T1000 (cell line): Measurements from ENCODE around the gene RCN2.

Experiments
- DNase-seq: peaks from one replicate; lab custom pipeline; 2025; ENCODE audit warnings: mixed read lengths; lab: John Stamatoyannopoulos, UW

The RCN2 gene

DNA sequence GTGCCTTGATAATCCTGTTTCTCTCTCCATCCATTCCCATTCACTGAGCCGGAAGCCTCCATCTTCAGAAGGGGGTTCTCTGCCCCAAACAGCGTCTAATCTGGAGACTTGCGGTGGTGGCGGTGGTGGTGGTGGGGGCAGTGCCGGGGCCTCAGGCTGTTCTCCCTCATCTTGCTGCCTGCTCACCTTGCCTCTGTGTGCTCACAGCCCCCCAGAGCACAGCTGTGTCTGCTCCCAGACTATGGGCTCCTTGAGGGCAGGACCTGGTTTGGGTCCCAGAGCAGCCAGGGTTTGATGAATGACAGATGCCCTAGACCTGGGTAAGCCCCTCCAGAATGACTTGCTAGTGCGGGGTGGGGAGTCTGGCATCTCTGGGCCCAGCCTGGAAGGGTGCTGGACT is 62.9 kb downstream of the RCN2 start:
- DNase-seq = no peak

DNA sequence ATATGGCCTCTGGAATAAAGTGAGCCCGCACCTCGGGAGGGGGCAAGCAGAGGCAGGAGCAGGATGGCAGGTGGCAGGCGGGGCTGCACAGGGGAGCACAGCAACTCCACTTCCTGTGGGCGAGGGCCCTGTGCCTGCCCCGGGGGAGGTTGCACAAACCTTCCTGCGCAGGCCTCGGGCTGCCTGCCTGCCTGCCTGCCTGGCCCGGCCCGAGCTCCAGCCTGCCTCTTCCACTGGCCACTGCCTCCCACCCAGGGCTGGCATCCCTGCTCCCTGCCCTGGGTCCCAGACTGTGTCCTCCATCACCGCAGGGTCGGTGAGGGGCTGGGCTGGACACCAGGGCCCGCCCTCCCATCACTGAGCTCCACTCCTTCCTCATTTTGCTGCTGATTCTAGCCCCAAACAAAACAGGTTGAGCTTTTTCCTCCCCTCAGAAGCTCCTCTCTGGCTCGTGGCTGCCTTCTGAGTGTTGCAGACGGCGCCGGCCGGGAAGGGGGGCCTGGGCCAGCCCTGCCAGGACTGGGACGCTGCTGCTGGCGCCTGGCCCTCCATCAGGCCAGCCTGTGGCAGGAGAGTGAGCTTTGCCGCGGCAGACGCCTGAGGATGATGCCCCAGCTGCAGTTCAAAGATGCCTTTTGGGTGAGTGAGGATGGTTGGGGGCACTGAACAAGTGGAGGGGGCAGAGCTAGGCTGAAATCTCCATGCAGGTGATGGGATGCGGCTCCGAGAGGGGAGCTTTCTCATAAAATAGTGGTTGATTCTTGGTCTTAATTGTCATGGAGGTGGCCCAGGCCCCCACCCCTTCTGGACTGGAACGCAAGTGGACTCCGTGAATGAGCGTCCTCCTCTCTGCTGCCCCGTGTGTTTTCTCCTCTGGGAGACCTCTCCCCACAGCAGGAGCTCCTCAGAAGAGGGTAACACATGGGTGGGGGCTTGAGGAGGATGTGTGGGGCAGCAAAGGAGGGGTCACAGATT is 63.7 kb downstream of the RCN2 start, which contains the start of gene PSTPIP1:
Gene PSTPIP1 (plus strand): TSS at position 156 of the 975 bp plus-strand sequence. CDS start 448 bp downstream, at position 604.
- no peak for DNase-seq

DNA sequence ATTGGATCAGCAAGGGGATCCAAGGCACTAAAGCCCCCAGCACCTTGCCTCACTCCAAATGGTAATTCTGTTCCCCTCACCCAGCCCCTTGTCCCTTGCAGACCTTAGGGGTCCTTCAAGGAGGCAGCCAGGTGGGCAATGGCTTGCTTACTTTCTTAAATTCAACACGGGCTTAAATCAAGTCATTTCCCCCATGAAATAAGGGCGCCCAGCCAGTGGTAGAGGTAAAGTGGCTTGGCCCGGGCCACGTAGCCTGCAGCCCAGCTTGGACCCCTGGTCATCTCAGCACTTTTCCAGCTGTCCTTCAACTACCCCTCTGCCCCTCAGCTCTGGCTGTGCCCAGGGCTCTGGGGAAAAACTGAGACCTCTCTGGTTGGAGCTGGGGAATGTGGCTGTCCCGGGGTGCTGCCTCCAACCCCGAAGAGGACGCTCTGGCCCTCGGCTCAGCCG is 64.6 kb downstream of the RCN2 start:
- DNase-seq = no peak

DNA sequence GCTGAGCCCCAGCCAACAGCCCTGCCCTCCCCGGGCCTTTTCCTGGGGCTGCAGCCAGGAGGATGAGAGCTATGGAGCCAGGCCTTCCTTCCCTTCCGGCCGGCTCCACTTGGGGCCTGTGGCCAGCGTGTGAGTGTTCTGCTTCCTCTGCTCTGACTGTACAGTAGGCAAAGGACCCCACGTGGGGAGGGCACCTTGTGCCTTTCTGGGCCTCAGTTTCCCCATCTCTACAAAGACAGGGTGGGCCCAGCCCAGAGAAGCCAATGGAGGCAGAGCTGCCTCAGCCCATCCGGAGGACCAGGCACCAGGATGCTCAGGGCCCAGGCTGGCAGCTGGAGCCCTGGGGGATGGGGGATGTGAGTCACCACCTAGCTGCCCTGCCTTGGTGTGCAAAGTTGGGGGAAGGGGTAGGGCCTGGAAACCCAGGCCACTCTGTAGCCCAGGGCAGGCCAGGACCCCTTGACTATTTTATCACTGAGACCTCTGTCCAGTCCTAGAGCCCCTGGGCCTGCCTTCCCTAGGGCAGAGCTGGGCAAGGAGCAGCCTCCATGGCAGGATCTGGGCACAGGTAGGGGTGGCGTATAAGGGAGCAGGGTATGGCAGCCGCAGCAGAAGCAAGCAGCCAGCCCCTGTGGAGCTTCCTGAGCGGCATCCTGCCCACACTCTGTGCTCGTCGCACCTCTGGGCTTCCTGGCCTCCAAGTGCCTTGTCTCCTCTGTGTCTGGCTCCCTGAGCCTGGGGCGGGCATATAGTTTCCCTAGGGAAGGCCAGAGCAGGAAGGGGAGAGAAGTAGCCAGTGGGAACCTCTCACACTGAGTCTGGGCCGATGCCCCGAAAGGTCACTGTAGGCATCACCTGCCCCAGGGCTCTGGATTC is 65.2 kb downstream of the RCN2 start:
- no peak for DNase-seq

DNA sequence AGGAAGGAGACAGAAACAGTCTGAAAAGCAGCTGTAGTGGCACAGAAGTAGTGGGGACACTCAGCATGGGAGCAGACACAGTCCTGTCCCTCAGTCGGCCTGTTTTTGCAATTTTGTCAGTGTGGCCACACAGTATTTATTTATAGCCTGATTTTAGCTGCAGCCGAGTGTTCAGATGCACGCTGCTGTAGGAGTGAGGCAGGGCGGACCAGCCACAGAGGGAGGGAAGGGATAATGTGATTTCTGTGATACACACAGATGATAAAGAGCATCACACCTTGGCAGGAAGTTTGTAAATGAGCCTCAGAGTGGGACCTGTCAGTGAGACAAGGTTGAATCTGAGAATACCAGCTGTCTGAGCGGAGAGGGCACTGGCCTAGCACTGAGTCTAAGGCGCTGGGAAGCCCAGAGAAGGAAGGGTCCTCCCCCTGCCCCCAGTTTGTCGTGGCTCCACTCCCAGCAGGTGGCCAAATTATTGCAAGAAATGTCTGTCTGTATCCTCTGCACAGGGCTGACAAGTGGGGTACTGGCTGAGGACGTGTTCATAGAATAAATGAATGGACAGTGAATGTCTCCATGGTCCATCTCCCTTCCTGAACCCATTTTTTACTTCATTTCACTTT is 67.2 kb downstream of the RCN2 start:
- no peak for DNase-seq

DNA sequence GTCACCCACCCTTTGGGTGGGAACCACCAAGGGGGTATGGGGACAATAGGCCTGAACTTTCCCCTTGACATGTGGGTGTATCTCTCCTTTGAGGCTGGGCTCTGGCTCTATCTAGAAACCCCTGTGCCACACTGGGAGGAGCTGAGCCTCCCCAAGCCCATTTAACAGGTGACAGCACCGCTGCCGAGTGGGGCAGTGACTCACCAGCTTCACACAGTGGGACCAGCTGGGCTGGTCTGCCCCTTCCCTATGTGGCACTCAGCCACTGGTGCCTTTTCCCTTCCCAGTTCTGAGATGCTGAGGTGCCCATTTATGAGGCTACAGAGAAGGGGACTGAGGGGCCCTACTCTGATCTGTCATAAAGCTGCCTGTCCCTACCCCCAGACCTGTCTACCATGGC is 68.4 kb downstream of the RCN2 start:
- DNase-seq = no peak

DNA sequence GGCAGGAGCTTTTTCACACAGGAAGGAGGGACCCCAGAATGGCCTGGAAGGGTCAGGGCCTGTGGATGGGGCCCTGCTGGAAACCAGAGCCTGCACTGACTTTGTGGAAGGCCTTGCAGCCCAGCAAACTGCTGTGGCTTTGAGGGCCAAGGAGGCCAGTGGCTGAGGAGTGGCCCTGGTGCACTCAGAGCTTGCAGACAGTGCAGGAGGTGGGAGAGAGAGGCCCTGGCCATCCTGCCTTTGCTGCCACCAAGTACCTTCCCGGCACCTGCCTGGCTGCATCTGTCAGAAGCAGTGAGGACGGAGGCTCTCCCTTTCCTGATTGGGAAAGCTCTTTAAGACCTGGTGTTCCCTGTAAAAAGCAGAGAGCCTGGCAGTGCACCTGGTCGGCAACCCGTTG is 69.8 kb downstream of the RCN2 start:
- DNase-seq = no peak

DNA sequence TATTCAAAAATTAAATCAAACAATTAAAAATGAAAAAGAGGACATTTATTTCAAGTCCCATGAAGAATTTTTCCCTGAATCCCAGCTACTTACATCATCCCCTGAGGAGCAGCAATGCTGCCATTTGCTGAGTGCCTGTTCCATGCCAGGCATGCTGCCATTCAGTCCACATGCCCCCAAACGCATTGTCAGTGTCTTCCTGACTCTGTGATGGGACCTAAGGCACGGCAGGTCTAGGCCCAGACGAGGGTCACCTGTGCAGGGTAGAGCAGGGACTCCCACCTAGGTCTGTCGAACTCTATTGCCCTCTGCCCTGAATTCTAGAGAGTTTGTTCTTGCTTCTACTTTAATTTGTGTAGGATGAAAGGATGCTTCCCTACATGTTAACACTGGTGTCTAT is 70.4 kb downstream of the RCN2 start:
- DNase-seq = no peak

DNA sequence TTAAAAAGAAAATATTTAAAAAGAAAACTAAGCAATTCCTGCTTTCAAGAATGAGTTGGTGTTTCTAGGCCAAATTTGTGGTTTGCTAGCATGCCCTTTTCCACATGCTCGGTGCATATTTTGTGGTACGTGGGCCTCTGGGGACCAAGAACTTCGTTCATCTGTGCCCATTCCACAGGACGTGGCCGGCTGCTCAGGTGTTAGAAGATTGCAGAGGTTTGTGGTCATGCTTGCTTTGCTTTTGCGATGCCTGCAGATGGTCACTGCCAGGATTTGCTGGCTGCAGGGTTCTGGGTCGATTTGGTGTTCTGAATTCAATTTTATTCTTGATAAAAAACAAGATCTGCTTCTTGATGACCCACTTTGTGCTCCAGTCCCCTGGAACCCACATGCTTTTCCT is 70.9 kb downstream of the RCN2 start:
- no peak for DNase-seq

DNA sequence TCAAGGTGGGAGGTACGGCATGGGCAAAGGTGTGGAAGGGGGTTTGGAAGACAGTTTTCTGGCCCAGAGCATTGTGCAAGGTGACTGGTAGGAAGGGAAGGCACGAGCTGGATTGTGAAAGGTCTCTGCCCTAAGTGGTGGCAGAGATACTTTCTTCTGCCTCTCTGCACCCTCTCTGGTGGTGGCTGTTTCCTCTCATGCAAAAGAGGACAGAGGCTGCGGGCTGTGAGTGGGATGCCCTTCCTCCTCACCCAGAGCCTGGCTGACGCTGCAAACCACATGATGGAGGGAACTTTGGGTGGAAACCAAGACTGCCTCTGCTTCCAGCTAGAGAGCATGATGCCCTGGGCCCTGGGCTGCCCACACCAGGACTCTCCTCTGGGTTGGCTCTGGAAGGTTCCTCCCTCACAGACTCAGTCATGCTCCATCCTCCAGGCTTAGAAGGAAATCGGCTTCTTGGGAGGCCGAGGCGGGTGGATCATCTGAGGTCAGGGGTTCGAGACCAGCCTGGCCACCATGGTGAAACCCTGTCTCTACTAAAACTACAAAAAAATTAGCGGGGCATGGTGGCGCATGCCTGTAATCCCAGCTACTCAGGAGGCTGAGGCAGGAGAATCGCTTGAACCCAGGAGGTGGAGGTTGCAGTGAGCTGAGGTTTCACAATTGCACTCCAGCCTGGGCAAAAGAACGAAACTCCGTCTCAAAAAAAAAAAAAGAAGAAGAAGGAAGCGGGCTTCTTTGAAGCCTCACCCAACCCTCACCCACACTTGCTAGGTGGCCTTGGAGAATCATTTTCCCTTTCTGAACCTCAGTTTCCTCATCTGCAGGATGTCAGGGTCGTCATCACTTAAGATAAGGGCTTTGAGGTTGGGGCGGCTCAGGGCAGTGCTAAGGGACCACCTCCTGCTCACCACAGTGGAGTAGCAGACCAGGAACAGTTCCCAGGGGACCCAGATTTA is 71.7 kb downstream of the RCN2 start:
- DNase-seq = no peak
